IMR-90 (cell line): Measurements from ENCODE around the gene C16orf92. TPM values are rescaled to one million over a fixed set of nuclear protein-coding genes. Genes with fewer than 3 reads are reported as not detected.

Source experiments
- ATAC-seq: fragments of 200-7000 bp; cut with Tn5 transposase; 2 replicates; pipeline ENCODE4 v1.9.1; 2020; ENCODE audit warnings: low read depth, mild to moderate bottlenecking, moderate library complexity
- BruUV-seq: library from RNA; stranded (reverse); fragments of 400-500 nt; replicated peaks from 2 replicates; lab custom pipeline; 2021; lab: Mats Ljungman, UMichigan
- CTCF ChIA-PET: fragments of 300-600 bp; formaldehyde crosslinking; extraction: SDS; loops from one replicate; lab custom pipeline; 2021; ENCODE audit warnings: antibody characterized with exemption; lab: Yijun Ruan, JAX
- POLR2A ChIA-PET: fragments of 300-600 bp; sonication (Branson Sonifier 250); formaldehyde crosslinking; loops from one replicate; lab custom pipeline; 2022; ENCODE audit warnings: antibody characterized with exemption; ENCODE audit not compliant: unreplicated experiment; lab: Charles Lee
- DNase-seq: peaks from one replicate; pipeline ENCODE4 v3.0.0; 2013
- H2AFZ ChIP-seq: replicated peaks from 2 replicates; pipeline ENCODE3; 2013; ENCODE audit warnings: low read length, mild to moderate bottlenecking; ENCODE audit not compliant: poor library complexity
- H2AK5ac ChIP-seq: 2 replicates; pipeline ENCODE4 v1.6.1; 2013; ENCODE audit warnings: low read depth, low read length, inconsistent platforms
- H2AK9ac ChIP-seq: replicated peaks from 2 replicates; pipeline ENCODE3; 2013; ENCODE audit warnings: mild to moderate bottlenecking, low read depth, low read length, moderate library complexity; ENCODE audit not compliant: poor library complexity
- H2BK120ac ChIP-seq: 2 replicates; pipeline ENCODE4 v1.6.1; 2013; ENCODE audit warnings: low read depth, low read length, inconsistent platforms
- H2BK15ac ChIP-seq: 3 replicates; pipeline ENCODE4 v1.6.1; 2013; ENCODE audit warnings: low read depth, low read length, inconsistent platforms
- H2BK20ac ChIP-seq: 2 replicates; pipeline ENCODE4 v1.6.1; 2013; ENCODE audit warnings: low read depth, mild to moderate bottlenecking, inconsistent platforms, low read length, moderate library complexity
- H2BK5ac ChIP-seq: 2 replicates; pipeline ENCODE4 v1.6.1; 2013; ENCODE audit warnings: mild to moderate bottlenecking, low read depth, low read length, inconsistent platforms; ENCODE audit not compliant: poor library complexity, severe bottlenecking
- H3K14ac ChIP-seq: replicated peaks from 2 replicates; pipeline ENCODE4 v1.6.1; 2013; ENCODE audit warnings: low read depth, low read length, inconsistent platforms
- H3K18ac ChIP-seq: 2 replicates; pipeline ENCODE4 v1.6.1; 2013; ENCODE audit warnings: low read depth, low read length, control low read depth
- H3K23ac ChIP-seq: 2 replicates; pipeline ENCODE4 v1.6.1; 2013; ENCODE audit warnings: low read depth, low read length, inconsistent platforms
- H3K27ac ChIP-seq: 2 replicates; pipeline ENCODE4 v1.5.1; 2013; ENCODE audit warnings: mild to moderate bottlenecking, control low read depth, low read length; ENCODE audit not compliant: insufficient read depth
- H3K27me3 ChIP-seq: 2 replicates; pipeline ENCODE4 v1.6.1; 2013; ENCODE audit warnings: low read length; ENCODE audit not compliant: control insufficient read depth, insufficient read depth
- H3K36me3 ChIP-seq: 2 replicates; pipeline ENCODE4 v1.6.1; 2013; ENCODE audit warnings: low read length, mixed read lengths; ENCODE audit not compliant: control insufficient read depth, insufficient read depth
- H3K4ac ChIP-seq: 2 replicates; pipeline ENCODE4 v1.6.1; 2013; ENCODE audit warnings: low read depth, low read length, inconsistent platforms
- H3K4me1 ChIP-seq: 2 replicates; pipeline ENCODE4 v1.6.1; 2013; ENCODE audit warnings: low read length, mixed read lengths; ENCODE audit not compliant: control insufficient read depth, insufficient read depth
- H3K4me2 ChIP-seq: 2 replicates; pipeline ENCODE4 v1.6.1; 2013; ENCODE audit warnings: low read depth, mild to moderate bottlenecking, control low read depth, low read length, moderate library complexity
- H3K4me3 ChIP-seq: 2 replicates; pipeline ENCODE4 v1.5.1; 2013; ENCODE audit warnings: low read depth, mild to moderate bottlenecking, control low read depth, low read length, moderate library complexity; ENCODE audit not compliant: insufficient read depth
- H3K56ac ChIP-seq: 2 replicates; pipeline ENCODE4 v1.6.1; 2013; ENCODE audit warnings: low read length, inconsistent platforms; ENCODE audit not compliant: insufficient read depth; ENCODE audit errors: extremely low read depth
- H3K79me1 ChIP-seq, 2 experiments: 2 replicates each; pipeline ENCODE4 v1.6.1; 2013; ENCODE audit warnings: low read length in 2 of 2, inconsistent platforms in 1 of 2, low read depth in 1 of 2
- H3K9ac ChIP-seq: 2 replicates; pipeline ENCODE4 v1.6.1; 2013; ENCODE audit warnings: low read depth, low read length, control low read depth
- H3K9me1 ChIP-seq: 2 replicates; pipeline ENCODE4 v1.6.1; 2013; ENCODE audit warnings: low read length, inconsistent platforms; ENCODE audit not compliant: insufficient read depth
- H3K9me3 ChIP-seq: 2 replicates; pipeline ENCODE4 v1.6.1; 2013; ENCODE audit warnings: low read length; ENCODE audit not compliant: control insufficient read depth, insufficient read depth
- H4K20me1 ChIP-seq: 2 replicates; pipeline ENCODE4 v1.6.1; 2013; ENCODE audit warnings: low read length, inconsistent platforms; ENCODE audit not compliant: insufficient read depth
- H4K5ac ChIP-seq: 2 replicates; pipeline ENCODE4 v1.6.1; 2013; ENCODE audit warnings: mild to moderate bottlenecking, low read depth, low read length, control low read depth
- H4K8ac ChIP-seq, 2 experiments: 2 replicates each; pipeline ENCODE4 v1.6.1; 2013; ENCODE audit warnings: low read depth in 2 of 2, low read length in 2 of 2, control low read depth in 1 of 2, inconsistent platforms in 1 of 2
- H4K91ac ChIP-seq: 2 replicates; pipeline ENCODE4 v1.6.1; 2013; ENCODE audit warnings: low read depth, low read length, inconsistent platforms; ENCODE audit not compliant: insufficient read depth
- CEBPB ChIP-seq: IDR thresholded peaks from 2 replicates; pipeline ENCODE4 v1.6.1; 2012; ENCODE audit warnings: low read depth, low read length, improper control_type of control experiment
- CHD1 ChIP-seq: IDR thresholded peaks from 2 replicates; pipeline ENCODE4 v1.6.1; 2012; ENCODE audit warnings: low read depth, low read length, improper control_type of control experiment
- FOS ChIP-seq: fragments of 150-350 bp; IDR thresholded peaks from 2 replicates; pipeline ENCODE4 v1.6.1; 2016; ENCODE audit warnings: low read depth, low read length
- MAZ ChIP-seq: IDR thresholded peaks from 2 replicates; pipeline ENCODE4 v1.6.1; 2012; ENCODE audit warnings: low read depth, mild to moderate bottlenecking, low read length, improper control_type of control experiment, moderate library complexity, borderline replicate concordance
- MXI1 ChIP-seq: IDR thresholded peaks from 2 replicates; pipeline ENCODE4 v1.6.1; 2012; ENCODE audit warnings: low read depth, mild to moderate bottlenecking, low read length, moderate library complexity, borderline replicate concordance
- NFE2L2 ChIP-seq: fragments of 150-350 bp; IDR thresholded peaks from 2 replicates; pipeline ENCODE4 v1.6.1; 2016; ENCODE audit warnings: low read depth, mild to moderate bottlenecking, low read length
- RAD21 ChIP-seq: IDR thresholded peaks from 2 replicates; pipeline ENCODE4 v1.6.1; 2012; ENCODE audit warnings: low read length, improper control_type of control experiment
- RCOR1 ChIP-seq: IDR thresholded peaks from 2 replicates; pipeline ENCODE4 v1.6.1; 2012; ENCODE audit warnings: mild to moderate bottlenecking, low read length, improper control_type of control experiment; ENCODE audit not compliant: insufficient replicate concordance
- WGBS, 2 experiments: methylation state at CpG; one replicate each; pipeline versions ENCODE4 v1.1.5 to v1.1.7; 2013; ENCODE audit warnings: missing lambda C conversion rate in 2 of 2; ENCODE audit not compliant: insufficient read length in 1 of 2; ENCODE audit errors: extremely low coverage in 2 of 2; 5-methylcytosine and 5-hydroxymethylcytosine counted together
- dilution Hi-C: fragments of 300-500 bp; cut with HindIII; formaldehyde crosslinking; loops from one replicate; pipeline ENCODE4 v1.14.3; 2018; ENCODE audit warnings: low sequenced_read_pairs; ENCODE audit not compliant: unreplicated experiment
- in situ Hi-C: fragments of 300-500 bp; cut with MboI; formaldehyde crosslinking; loops from 3 replicates; pipeline ENCODE4 v1.14.3; 2019; ENCODE audit warnings: low sequenced_read_pairs, inconsistent platforms, mixed read lengths
- intact Hi-C: fragments of 100-400 bp; cut with micrococcal nuclease; formaldehyde crosslinking; loops from 2 replicates; pipeline ENCODE4 v1.10.0; 2022
- polyA plus RNA-seq, 3 experiments: library from polyadenylated mRNA; depleted of rRNA; stranded (reverse); fragments of >200 nt; gene quantifications; 2 replicates each; pipeline ENCODE4 v1.2.3, GENCODE V29; 2012; ENCODE audit warnings: low replicate concordance in 1 of 3
- total RNA-seq: library from RNA; depleted of rRNA; stranded (reverse); fragments of >200 nt; gene quantifications from 2 replicates; pipeline ENCODE4 v1.2.3, GENCODE V29; 2012
- TF ChIP-seq, protein P1 (sequence below): conservative IDR thresholded peaks from 2 replicates; pipeline ENCODE4 v1.5.1; 2012; ENCODE audit warnings: mild to moderate bottlenecking, low read depth, low read length, improper control_type of control experiment
- TF ChIP-seq, protein P2 (sequence below): fragments of 150-350 bp; IDR thresholded peaks from 2 replicates; pipeline ENCODE4 v1.6.1; 2017; ENCODE audit warnings: mild to moderate bottlenecking, antibody characterized with exemption, low read length, low read depth
- TF ChIP-seq, protein P3 (sequence below): fragments of 150-350 bp; IDR thresholded peaks from 2 replicates; pipeline ENCODE4 v1.6.1; 2016; ENCODE audit warnings: low read depth, mild to moderate bottlenecking, low read length, moderate library complexity, borderline replicate concordance

Gene C16orf92
- total and polyA plus RNA-seq, 2 of the 4 experiments (the other 2 are of a cell fraction), result not detected

DNA sequence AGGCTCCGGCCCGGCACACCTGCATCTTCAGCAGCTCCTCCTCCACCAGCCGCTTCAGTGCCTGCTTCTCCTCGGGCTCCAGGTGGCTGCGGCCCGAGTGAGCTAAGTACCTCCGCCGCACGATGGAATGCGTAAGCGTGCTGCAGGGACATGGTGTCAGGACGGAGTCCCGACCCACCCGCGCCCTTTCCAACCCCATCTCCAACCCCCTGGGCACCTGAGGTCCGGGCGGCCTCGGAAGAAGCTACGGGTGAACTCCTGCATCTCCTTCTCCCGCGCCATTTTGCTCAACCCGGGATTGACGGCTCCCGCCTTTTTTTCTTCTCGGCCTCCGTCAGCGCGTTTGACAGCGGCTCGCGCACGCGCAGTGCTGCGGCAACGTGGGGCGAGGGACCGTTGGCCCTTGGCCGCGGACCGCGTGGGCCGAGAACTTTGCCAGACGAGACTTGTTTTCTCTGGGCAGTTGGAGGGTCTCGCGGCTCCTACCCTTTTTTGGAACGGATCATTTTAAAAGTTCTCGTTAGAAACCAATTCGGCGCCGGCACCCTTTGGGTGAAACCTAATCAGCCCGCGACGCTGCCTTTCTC lies 27.6 kb upstream of the C16orf92 start, which contains the start of gene HIRIP3:
Gene HIRIP3, minus strand, starts transcription at position 294 of the 587 bp plus-strand sequence. Its CDS starts 12 bp downstream, at position 282.
- peak within 1 kb of the TSS; percentile 97 for H2AK5ac ChIP-seq
- H4K91ac ChIP-seq, result peak within 1 kb of the TSS; percentile 99
- 3% methylated on average over 36 of the region's 53 CpGs; no CpG with 5 or more reads in 1 of the 2 experiments for WGBS, 2 experiments
- no peaks in the 10 kb centered on the region for H3K27me3 ChIP-seq
- H3K9ac ChIP-seq, result peak within 1 kb of the TSS; percentile 85
- peak within 1 kb of the TSS; percentile 82 for H2BK5ac ChIP-seq
- peak within 1 kb of the TSS; percentile 98 for H3K23ac ChIP-seq
- peak within 1 kb of the TSS; percentile 100 for H3K56ac ChIP-seq
- H3K4me1 ChIP-seq, result peaks cover 8% of the 10 kb centered on the region
- H3K18ac ChIP-seq, result peak within 1 kb of the TSS; percentile 32
- peak within 1 kb of the TSS; percentile 90; the same call in 1 of the 3 replicates for H2BK15ac ChIP-seq
- H3K4ac ChIP-seq, result peak within 1 kb of the TSS; percentile 99
- DNase-seq, result peak; percentile 64
- peaks cover 16 to 48% of the 10 kb centered on the region in 2 experiments; a peak in 3 of 4 replicates for H3K79me1 ChIP-seq
- peak within 1 kb of the TSS; percentile 65 for H3K4me3 ChIP-seq
- TSS peak; percentile 70 for BruUV-seq
- H2BK120ac ChIP-seq, result peak within 1 kb of the TSS; percentile 88
- H3K4me2 ChIP-seq, result peak within 1 kb of the TSS; percentile 95
- in situ Hi-C loops (no loop called here), intact Hi-C loops (loop anchor here (2.0 to 5.0 kb wide), 2 partner anchors 68 to 133 kb away; partner anchors contain the start of genes CDIPT and KCTD13), dilution Hi-C loops (no loop called here)
- TF ChIP-seq, protein P1, sequence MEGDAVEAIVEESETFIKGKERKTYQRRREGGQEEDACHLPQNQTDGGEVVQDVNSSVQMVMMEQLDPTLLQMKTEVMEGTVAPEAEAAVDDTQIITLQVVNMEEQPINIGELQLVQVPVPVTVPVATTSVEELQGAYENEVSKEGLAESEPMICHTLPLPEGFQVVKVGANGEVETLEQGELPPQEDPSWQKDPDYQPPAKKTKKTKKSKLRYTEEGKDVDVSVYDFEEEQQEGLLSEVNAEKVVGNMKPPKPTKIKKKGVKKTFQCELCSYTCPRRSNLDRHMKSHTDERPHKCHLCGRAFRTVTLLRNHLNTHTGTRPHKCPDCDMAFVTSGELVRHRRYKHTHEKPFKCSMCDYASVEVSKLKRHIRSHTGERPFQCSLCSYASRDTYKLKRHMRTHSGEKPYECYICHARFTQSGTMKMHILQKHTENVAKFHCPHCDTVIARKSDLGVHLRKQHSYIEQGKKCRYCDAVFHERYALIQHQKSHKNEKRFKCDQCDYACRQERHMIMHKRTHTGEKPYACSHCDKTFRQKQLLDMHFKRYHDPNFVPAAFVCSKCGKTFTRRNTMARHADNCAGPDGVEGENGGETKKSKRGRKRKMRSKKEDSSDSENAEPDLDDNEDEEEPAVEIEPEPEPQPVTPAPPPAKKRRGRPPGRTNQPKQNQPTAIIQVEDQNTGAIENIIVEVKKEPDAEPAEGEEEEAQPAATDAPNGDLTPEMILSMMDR, result no peak
- TF ChIP-seq, protein P2, sequence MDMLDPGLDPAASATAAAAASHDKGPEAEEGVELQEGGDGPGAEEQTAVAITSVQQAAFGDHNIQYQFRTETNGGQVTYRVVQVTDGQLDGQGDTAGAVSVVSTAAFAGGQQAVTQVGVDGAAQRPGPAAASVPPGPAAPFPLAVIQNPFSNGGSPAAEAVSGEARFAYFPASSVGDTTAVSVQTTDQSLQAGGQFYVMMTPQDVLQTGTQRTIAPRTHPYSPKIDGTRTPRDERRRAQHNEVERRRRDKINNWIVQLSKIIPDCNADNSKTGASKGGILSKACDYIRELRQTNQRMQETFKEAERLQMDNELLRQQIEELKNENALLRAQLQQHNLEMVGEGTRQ, result peak; percentile 59; the same call in 1 of the 2 replicates
- TF ChIP-seq CEBPB (no peak), FOS (no peak), RCOR1 (no peak), CHD1 (no peak), NFE2L2 (no peak), RAD21 (no peak), MXI1 (peak; percentile 98), MAZ (no peak; the same call in 1 of the 2 replicates)
- TF ChIP-seq, protein P3, sequence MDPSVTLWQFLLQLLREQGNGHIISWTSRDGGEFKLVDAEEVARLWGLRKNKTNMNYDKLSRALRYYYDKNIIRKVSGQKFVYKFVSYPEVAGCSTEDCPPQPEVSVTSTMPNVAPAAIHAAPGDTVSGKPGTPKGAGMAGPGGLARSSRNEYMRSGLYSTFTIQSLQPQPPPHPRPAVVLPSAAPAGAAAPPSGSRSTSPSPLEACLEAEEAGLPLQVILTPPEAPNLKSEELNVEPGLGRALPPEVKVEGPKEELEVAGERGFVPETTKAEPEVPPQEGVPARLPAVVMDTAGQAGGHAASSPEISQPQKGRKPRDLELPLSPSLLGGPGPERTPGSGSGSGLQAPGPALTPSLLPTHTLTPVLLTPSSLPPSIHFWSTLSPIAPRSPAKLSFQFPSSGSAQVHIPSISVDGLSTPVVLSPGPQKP, result no peak
- CTCF ChIA-PET, result interaction anchor here (1.7 kb wide), 1 partner anchor 180 kb away, joined by 4 read pairs; the partner anchor contains the start of gene PAGR1
- no peaks in the 10 kb centered on the region for H4K20me1 ChIP-seq
- H3K9me3 ChIP-seq, result no peaks in the 10 kb centered on the region
- peak within 1 kb of the TSS; percentile 98 for H2AK9ac ChIP-seq
- H2BK20ac ChIP-seq, result peak within 1 kb of the TSS; percentile 37; the same call in 1 of the 2 replicates
- peak within 1 kb of the TSS; percentile 79 for H3K27ac ChIP-seq
- peaks cover 7% of the 10 kb centered on the region; the same call in 1 of the 2 replicates for H3K9me1 ChIP-seq
- H4K5ac ChIP-seq, result peak within 1 kb of the TSS; percentile 69
- peaks cover 17% of the 10 kb centered on the region for H3K36me3 ChIP-seq
- peak; percentile 67 for ATAC-seq
- POLR2A ChIA-PET, result interaction anchor here (0.6 kb wide), 1 partner anchor 10 kb away, joined by 5 read pairs; no protein-coding TSS in a partner anchor
- H4K8ac ChIP-seq, result peak within 1 kb of the TSS; percentile 93 to 100
- peak within 1 kb of the TSS; percentile 99 for H2AFZ ChIP-seq
- peak within 1 kb of the TSS; percentile 99 for H3K14ac ChIP-seq
